Measurements from ENCODE around the gene CACNG8. TPM values are rescaled to one million over a fixed set of nuclear protein-coding genes. Genes with fewer than 3 reads are reported as not detected.
"Not testable (repeated sequence)": the region's sequence is repeated elsewhere in the genome, so short reads cannot be mapped to it uniquely, and the experiment has no call there.

The CACNG8 gene
- total RNA-seq, 3 donors from 2014 or later (not counting 1 experiment from before 2014, with no cell fraction given), result 2.3 TPM; not detected in 2

DNA sequence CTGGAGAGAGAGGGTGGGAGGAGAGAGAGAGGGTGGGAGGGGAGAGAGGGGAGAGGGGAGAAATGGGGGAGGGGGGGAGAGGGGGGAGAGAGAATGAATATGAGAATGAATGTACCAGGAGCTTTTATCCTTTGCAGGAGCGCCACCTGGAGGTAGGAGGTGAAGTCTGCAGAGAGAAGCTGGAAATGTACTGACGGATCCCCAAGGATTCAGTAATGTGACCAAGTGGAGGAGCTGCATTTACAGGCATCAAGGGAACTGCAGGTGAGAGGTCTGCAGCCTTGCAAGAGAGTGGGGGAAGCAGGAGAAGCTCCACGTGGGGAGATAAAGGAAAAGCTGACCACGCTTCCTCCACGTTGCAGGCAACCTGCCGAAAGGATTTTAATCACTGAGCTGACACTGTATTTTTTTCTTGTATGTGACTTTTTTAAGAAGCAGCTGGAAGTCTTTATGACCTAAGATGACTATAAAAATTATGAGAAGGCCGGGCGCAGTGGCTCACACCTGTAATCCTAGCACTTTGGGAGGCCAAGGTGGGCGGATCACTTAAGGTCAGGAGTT is 67.3 kb downstream of the CACNG8 start:
- Histone ChIP-seq H3K4me3 (ENCODE audit: low read length) (no peak overlapping the region), H3K27me3 (ENCODE audit: control insufficient read depth, insufficient read depth, low read length) (no peaks in the 10 kb centered on the region), H3K36me3 (ENCODE audit: control insufficient read depth, insufficient read depth, low read length) (no peaks in the 10 kb centered on the region), H3K9me3 (ENCODE audit: control insufficient read depth, insufficient read depth, low read length) (no peaks in the 10 kb centered on the region), H3K27ac (ENCODE audit: low read length) (no peak overlapping the region), H3K4me1 (ENCODE audit: control insufficient read depth, insufficient read depth, low read length) (no peaks in the 10 kb centered on the region)
- Mint-ChIP-seq H3K9me3 (no peaks in the 10 kb centered on the region), H3K36me3 (no peaks in the 10 kb centered on the region), H3K27ac (no peak overlapping the region), H3K4me1 (peaks cover 9% of the 10 kb centered on the region in 2 donors), H3K27me3 (ENCODE audit: low read depth in 2 of 2) (peaks cover 11 to 14% of the 10 kb centered on the region in 2 donors), H3K4me3 (no peak overlapping the region)
- DNase-seq, result peak; percentile 43 to 76
- TF ChIP-seq, protein P1, sequence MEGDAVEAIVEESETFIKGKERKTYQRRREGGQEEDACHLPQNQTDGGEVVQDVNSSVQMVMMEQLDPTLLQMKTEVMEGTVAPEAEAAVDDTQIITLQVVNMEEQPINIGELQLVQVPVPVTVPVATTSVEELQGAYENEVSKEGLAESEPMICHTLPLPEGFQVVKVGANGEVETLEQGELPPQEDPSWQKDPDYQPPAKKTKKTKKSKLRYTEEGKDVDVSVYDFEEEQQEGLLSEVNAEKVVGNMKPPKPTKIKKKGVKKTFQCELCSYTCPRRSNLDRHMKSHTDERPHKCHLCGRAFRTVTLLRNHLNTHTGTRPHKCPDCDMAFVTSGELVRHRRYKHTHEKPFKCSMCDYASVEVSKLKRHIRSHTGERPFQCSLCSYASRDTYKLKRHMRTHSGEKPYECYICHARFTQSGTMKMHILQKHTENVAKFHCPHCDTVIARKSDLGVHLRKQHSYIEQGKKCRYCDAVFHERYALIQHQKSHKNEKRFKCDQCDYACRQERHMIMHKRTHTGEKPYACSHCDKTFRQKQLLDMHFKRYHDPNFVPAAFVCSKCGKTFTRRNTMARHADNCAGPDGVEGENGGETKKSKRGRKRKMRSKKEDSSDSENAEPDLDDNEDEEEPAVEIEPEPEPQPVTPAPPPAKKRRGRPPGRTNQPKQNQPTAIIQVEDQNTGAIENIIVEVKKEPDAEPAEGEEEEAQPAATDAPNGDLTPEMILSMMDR (IDR thresholded peaks at IDR 0.05), result peak; percentile 58
- WGBS (ENCODE audit: insufficient coverage), result 46% methylated on average over 9 of the region's 9 CpGs
- peak in 1 of 3 donors; percentile 45 for ATAC-seq
- intact Hi-C loops (cut with micrococcal nuclease), result no loop called here

DNA sequence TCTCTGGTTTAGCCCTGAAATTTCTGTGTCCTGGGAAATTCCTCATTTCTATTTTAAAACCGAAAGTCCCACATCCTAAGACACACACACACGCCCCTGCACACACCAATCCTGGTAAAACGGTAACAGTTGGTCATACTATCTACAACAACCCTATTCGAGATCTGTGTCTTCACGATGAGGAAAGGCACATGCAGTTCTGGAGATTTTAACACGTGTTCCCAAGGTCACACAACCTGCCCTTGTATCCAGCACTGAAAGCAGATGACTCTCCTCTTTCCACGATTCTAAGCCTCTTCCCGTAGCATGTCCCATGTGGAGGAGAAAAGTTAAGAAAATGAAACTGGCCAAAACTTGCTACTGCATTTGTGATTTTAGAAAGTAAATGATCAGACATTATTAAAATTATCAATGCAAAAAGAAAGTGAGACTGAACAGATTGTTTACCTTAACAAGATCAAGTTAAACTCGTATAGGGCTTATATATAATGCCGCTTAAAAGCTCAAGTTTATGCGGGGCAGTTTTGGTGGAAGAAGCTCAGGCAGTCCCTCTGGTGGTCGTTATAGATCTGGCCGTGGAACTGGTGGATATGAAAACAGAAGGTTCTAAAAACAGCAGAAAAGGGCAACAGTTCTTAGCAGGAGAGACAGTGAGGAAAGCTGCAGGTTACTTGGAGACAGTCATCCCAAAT is 68.3 kb downstream of the CACNG8 start:
- Histone ChIP-seq H3K9me3 (ENCODE audit: control insufficient read depth, insufficient read depth, low read length) (no peaks in the 10 kb centered on the region), H3K4me1 (ENCODE audit: control insufficient read depth, insufficient read depth, low read length) (no peaks in the 10 kb centered on the region), H3K27me3 (ENCODE audit: control insufficient read depth, insufficient read depth, low read length) (no peaks in the 10 kb centered on the region), H3K4me3 (ENCODE audit: low read length) (no peak overlapping the region), H3K27ac (ENCODE audit: low read length) (no peak overlapping the region), H3K36me3 (ENCODE audit: control insufficient read depth, insufficient read depth, low read length) (no peaks in the 10 kb centered on the region)
- no peak for ATAC-seq
- Mint-ChIP-seq H3K4me1 (peaks cover 9% of the 10 kb centered on the region in 2 donors), H3K4me3 (no peak overlapping the region), H3K27me3 (ENCODE audit: low read depth in 2 of 2) (peaks cover 11 to 14% of the 10 kb centered on the region in 2 donors), H3K27ac (no peak overlapping the region), H3K9me3 (no peaks in the 10 kb centered on the region), H3K36me3 (no peaks in the 10 kb centered on the region)
- WGBS (ENCODE audit: insufficient coverage), result 48% methylated on average over 11 of the region's 13 CpGs
- DNase-seq, result peak in 1 of 2 donors; percentile 14
- TF ChIP-seq, protein P1 (IDR thresholded peaks at IDR 0.05), result no peak
- intact Hi-C loops (cut with micrococcal nuclease), result no loop called here

DNA sequence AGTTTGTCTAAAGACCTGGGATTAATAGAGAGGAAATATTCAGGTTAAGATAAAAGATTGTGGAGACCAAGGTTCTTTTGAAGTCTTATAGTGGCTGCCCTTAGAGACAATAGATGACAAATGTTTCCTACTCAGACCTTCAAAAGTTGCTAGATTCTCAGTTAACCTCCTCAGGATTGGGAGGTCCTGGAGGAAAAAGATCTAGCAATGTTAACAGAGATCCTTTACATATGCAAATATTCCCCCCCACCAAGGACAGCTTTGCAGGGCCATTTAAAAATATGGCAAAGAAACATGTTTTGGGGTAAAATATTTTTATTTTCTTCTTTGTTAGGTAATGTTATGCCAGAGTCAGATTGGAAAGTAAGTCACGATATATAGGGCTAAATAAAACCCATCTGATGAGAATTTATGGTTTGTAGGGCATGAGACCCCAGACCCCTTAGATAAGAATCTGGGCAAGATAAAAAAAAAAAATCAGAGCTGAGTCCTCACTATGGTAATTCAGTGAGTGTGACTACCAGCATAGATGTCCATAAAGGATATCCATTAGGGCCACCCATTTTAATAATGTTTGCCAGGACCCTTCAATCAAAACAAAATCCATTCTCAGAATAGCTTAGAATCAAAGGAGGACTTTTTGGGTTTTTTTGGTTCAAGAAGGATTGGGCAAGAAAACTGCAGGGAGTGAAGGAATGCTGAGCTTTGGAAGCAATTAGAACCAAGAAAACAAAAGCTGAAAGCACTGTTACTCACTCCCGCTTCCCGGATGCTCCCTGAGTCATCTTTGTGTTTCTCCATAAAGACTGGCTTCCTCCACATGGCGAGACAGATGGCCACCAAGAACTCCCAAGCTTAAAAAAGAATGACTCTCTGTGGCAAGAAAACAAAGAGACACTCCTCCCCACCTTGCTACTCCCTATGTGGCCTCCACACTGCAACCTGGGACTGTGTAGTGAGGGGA is 72.8 kb downstream of the CACNG8 start:
- WGBS (ENCODE audit: insufficient coverage), result 81% methylated on average over 4 of the region's 4 CpGs
- peaks cover 9 to 15% of the 10 kb centered on the region in 2 donors for H3K27me3 Mint-ChIP-seq (ENCODE audit: low read depth in 2 of 2)

DNA sequence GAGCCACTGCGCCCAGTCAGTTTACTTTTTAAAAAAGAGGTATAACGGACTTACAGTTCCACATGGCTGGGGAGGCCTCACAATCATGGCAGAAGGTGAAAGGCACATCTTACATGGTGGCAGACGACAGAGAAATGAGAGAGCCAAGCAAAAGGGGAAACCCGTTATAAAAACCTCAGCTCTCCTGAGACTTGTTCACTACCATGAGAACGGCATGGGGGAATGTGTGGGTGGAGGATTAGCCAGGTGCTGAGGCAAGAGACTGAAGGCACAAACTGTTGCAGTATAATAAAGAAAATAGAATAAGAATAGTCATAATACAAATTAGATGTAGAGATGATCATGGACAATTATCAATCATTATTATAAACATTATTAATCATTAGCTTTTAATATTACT is 73.8 kb downstream of the CACNG8 start:
- H3K27me3 Mint-ChIP-seq (ENCODE audit: low read depth in 2 of 2); H3K36me3 Mint-ChIP-seq; H3K36me3 ChIP-seq (ENCODE audit: control insufficient read depth, insufficient read depth, low read length); H3K27ac Mint-ChIP-seq; H3K9me3 ChIP-seq (ENCODE audit: control insufficient read depth, insufficient read depth, low read length); H3K27me3 ChIP-seq (ENCODE audit: control insufficient read depth, insufficient read depth, low read length); ATAC-seq; H3K4me3 ChIP-seq (ENCODE audit: low read length); H3K27ac ChIP-seq (ENCODE audit: low read length); H3K4me1 Mint-ChIP-seq; H3K4me3 Mint-ChIP-seq; intact Hi-C loops (cut with micrococcal nuclease); H3K9me3 Mint-ChIP-seq; H3K4me1 ChIP-seq (ENCODE audit: control insufficient read depth, insufficient read depth, low read length); DNase-seq: not testable (repeated sequence)
- WGBS (ENCODE audit: insufficient coverage), result 76% methylated on average over 4 of the region's 5 CpGs

More for the DNA sequence above, 72.8 kb downstream of the CACNG8 start:
- Mint-ChIP-seq H3K4me1 (peaks cover 4% of the 10 kb centered on the region in 2 donors), H3K36me3 (no peaks in the 10 kb centered on the region), H3K4me3 (no peak overlapping the region), H3K27ac (no peak overlapping the region), H3K9me3 (no peaks in the 10 kb centered on the region)
- ATAC-seq, result no peak
- H3K4me1 ChIP-seq (ENCODE audit: control insufficient read depth, insufficient read depth, low read length), result no peaks in the 10 kb centered on the region
- intact Hi-C loops (cut with micrococcal nuclease), result no loop called here
- H3K36me3 ChIP-seq (ENCODE audit: control insufficient read depth, insufficient read depth, low read length), result no peaks in the 10 kb centered on the region
- DNase-seq, result no peak
- no peak overlapping the region for H3K4me3 ChIP-seq (ENCODE audit: low read length)
- TF ChIP-seq, protein P1 (IDR thresholded peaks at IDR 0.05), result no peak
- H3K27ac ChIP-seq (ENCODE audit: low read length), result no peak overlapping the region
- H3K9me3 ChIP-seq (ENCODE audit: control insufficient read depth, insufficient read depth, low read length), result no peaks in the 10 kb centered on the region
- no peaks in the 10 kb centered on the region for H3K27me3 ChIP-seq (ENCODE audit: control insufficient read depth, insufficient read depth, low read length)

All from natural killer cell (primary cell).